LNCaP clone FGC (cell line): ENCODE results near the gene TBXT.
"Not testable (repeated sequence)": the region's sequence is repeated elsewhere in the genome, so short reads cannot be mapped to it uniquely, and the experiment has no call there.

Experiments used
- DNase-seq: peaks from one replicate; pipeline ENCODE4 v3.0.0-alpha.2; 2011; ENCODE audit warnings: low read depth
- H3K4me3 ChIP-seq: 2 replicates; pipeline ENCODE4 v1.5.1; 2011; ENCODE audit warnings: mild to moderate bottlenecking, low read depth, low read length, control low read depth
- CTCF ChIP-seq: IDR thresholded peaks from 2 replicates; pipeline ENCODE4 v1.5.1; 2012; ENCODE audit warnings: mild to moderate bottlenecking; ENCODE audit not compliant: control insufficient read depth, insufficient read depth; ENCODE audit errors: extremely low read depth

TBXT gene

DNA sequence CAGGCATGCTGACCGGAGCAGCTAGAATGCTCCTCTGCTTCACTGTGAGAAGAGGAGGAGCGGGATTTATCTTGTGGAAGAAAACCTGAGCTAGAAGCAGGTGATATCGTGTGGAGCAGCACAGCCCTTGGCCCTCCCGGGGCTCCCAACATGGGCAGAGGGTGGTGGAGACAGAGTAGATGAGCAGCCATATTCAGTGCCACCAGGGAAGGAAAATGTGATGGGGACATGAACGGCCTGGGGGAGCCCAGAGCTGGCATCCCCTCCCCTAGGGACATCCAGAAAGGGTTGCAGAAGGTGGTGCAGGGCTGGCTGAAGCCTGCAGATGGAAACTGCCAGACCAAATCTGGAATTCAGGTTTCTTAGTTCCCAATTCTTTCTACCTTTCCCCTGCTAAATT lies 24.9 kb upstream of the TBXT start:
- TF ChIP-seq CTCF = no peak
- H3K4me3 ChIP-seq = no peak overlapping the region
- no peak for DNase-seq

DNA sequence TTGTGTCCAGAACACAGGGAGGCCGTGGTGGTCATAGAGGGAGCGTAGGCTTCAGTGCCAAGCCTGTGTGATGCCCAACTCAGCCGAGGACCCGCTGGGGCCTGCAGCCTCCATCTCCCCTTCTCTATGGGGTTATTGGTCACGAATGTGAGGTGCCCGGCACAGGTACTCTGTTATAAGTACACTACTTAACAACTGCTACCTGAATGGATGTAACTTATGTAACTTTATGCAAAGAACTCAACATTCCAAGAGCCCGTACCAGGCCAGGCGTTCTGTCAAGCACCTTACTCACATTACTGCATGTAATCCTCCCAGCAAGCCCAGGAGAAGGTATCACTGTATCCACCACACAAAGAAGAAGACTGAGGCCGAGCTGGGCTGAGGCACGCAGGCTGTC lies 24.5 kb upstream of the TBXT start:
- DNase-seq = no peak
- no peak for TF ChIP-seq CTCF
- no peak overlapping the region for H3K4me3 ChIP-seq

GRCh38 chr6:166179704-166180103 lies 12.1 kb upstream of the TBXT start:
- no peak for TF ChIP-seq CTCF
- no peak overlapping the region for H3K4me3 ChIP-seq
- DNase-seq = no peak

- DNase-seq = no peak
- TF ChIP-seq CTCF = no peak
These were observed 8.5 kb upstream of the TBXT start for GRCh38 chr6:166176106-166176505.

GRCh38 chr6:166175093-166175492 lies 7.4 kb upstream of the TBXT start:
- H3K4me3 ChIP-seq, DNase-seq: not testable (repeated sequence)

More at GRCh38 chr6:166176106-166176505, 8.5 kb upstream of the TBXT start:
- H3K4me3 ChIP-seq = no peak overlapping the region

DNA sequence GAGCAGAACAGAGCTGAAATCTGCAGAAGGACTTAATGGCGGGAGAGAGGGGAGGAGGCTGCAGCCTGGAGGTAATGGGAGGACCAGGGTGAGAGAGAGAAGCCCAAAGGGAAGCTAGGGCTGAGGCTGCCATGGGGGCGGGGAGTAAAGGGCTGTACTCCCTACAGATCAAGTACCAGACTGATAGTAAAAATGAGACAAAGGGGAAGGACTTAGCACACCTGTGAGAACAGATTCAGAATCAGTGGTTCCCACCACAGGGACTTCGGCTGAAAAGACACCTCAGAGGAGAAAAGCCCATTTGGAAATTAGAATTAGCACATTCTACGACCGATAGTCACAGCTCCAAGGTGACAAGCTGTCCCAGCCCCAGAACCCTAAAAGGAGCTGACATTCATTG lies 6.4 kb upstream of the TBXT start:
- no peak for TF ChIP-seq CTCF
- DNase-seq = no peak
- H3K4me3 ChIP-seq = no peak overlapping the region

DNA sequence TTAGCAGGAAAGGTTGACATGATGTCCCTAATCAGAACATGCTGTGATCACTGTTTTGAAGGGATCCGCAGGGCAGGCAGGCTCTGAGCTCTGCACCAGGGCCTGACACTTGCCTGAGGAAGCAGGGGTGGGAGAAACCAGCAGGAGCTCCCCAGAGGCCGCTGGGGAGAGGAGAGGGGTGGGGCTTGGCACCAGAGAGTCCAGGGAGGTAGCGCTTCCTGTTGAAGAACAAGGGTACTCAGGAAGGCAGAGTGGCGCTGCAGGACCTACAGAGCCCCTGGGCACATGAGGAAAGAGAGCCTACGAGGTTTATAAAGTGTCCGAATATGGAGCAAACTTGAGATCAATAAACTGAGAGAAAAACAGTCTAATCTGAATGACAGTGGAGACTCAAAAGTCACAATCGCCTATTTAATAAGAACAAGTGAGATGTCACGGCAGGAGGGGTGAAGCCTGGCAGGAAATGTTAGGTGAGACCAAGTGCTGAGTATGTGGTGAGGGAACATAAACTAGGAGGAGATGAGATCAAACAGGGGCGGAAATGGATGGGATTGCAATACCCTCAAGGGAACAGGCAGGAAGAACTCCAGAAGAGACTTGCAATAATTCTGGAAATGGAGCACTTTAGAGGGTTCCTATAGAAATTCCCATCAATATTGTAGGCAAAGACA lies 5.8 kb upstream of the TBXT start:
- DNase-seq = no peak
- no peak for TF ChIP-seq CTCF
- H3K4me3 ChIP-seq = no peak overlapping the region
